Measurements from ENCODE around the gene MMP15.

- TF ChIP-seq CTCF (IDR thresholded peaks at IDR 0.05; ENCODE audit: low read depth, low read length, missing input control) (peak; percentile 85), TAF1 (conservative IDR thresholded peaks at IDR 0.05) (no peak)
- TF ChIP-seq, protein P1, sequence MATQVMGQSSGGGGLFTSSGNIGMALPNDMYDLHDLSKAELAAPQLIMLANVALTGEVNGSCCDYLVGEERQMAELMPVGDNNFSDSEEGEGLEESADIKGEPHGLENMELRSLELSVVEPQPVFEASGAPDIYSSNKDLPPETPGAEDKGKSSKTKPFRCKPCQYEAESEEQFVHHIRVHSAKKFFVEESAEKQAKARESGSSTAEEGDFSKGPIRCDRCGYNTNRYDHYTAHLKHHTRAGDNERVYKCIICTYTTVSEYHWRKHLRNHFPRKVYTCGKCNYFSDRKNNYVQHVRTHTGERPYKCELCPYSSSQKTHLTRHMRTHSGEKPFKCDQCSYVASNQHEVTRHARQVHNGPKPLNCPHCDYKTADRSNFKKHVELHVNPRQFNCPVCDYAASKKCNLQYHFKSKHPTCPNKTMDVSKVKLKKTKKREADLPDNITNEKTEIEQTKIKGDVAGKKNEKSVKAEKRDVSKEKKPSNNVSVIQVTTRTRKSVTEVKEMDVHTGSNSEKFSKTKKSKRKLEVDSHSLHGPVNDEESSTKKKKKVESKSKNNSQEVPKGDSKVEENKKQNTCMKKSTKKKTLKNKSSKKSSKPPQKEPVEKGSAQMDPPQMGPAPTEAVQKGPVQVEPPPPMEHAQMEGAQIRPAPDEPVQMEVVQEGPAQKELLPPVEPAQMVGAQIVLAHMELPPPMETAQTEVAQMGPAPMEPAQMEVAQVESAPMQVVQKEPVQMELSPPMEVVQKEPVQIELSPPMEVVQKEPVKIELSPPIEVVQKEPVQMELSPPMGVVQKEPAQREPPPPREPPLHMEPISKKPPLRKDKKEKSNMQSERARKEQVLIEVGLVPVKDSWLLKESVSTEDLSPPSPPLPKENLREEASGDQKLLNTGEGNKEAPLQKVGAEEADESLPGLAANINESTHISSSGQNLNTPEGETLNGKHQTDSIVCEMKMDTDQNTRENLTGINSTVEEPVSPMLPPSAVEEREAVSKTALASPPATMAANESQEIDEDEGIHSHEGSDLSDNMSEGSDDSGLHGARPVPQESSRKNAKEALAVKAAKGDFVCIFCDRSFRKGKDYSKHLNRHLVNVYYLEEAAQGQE (IDR thresholded peaks at IDR 0.05), result no peak
- TF ChIP-seq, protein P2, sequence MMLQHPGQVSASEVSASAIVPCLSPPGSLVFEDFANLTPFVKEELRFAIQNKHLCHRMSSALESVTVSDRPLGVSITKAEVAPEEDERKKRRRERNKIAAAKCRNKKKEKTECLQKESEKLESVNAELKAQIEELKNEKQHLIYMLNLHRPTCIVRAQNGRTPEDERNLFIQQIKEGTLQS (IDR thresholded peaks at IDR 0.05), result no peak
Observed at GRCh38 chr16:58020628-58021521, 4.7 kb upstream of the MMP15 start.

All from liver (tissue), 3 donors.